CD14-positive monocyte (primary cell): ENCODE measurements around the gene CDC14B. TPM values are rescaled to one million over a fixed set of nuclear protein-coding genes. Genes with fewer than 3 reads are reported as not detected.

Experiments
- DNase-seq, 3 donors: peaks; one replicate each; pipeline ENCODE4 v3.0.0-alpha.2; 2011 to 2022
- H2AFZ ChIP-seq: 2 replicates; pipeline ENCODE4 v1.6.0; 2012; ENCODE audit warnings: mild to moderate bottlenecking, low read depth, low read length, inconsistent platforms; ENCODE audit not compliant: insufficient read depth, poor library complexity, severe bottlenecking
- H3K27ac ChIP-seq, 2 donors: 1 replicate in 1 of 2; 2 replicates in 1 of 2; pipeline ENCODE4 v1.5.1; 2012 to 2013; ENCODE audit warnings: low read length in 2 of 2, control low read depth in 1 of 2, inconsistent platforms in 1 of 2, low read depth in 1 of 2, mild to moderate bottlenecking in 1 of 2
- H3K27me3 ChIP-seq, 2 donors: one replicate each; pipeline versions ENCODE4 v1.6.0 to v1.6.1; 2011 to 2013; ENCODE audit warnings: low read length in 2 of 2; ENCODE audit not compliant: control insufficient read depth in 2 of 2, insufficient read depth in 2 of 2
- H3K36me3 ChIP-seq, 2 donors: replicated peaks in 1 of 2; 1 replicate in 1 of 2; 2 replicates in 1 of 2; pipeline versions ENCODE4 v1.5.1 to v1.6.1; 2012 to 2013; ENCODE audit warnings: low read length in 2 of 2, control low read depth in 1 of 2, inconsistent platforms in 1 of 2, mild to moderate bottlenecking in 1 of 2; ENCODE audit not compliant: insufficient read depth in 2 of 2, control insufficient read depth in 1 of 2
- H3K4me1 ChIP-seq, 2 donors: 1 replicate in 1 of 2; 2 replicates in 1 of 2; pipeline versions ENCODE4 v1.5.1 to v1.6.1; 2012 to 2013; ENCODE audit warnings: low read length in 2 of 2, control low read depth in 1 of 2, inconsistent platforms in 1 of 2, mild to moderate bottlenecking in 1 of 2, moderate library complexity in 1 of 2; ENCODE audit not compliant: insufficient read depth in 2 of 2, control insufficient read depth in 1 of 2
- H3K4me2 ChIP-seq: replicated peaks from 2 replicates; pipeline ENCODE3; 2012; ENCODE audit warnings: low read length, moderate library complexity, mild to moderate bottlenecking; ENCODE audit not compliant: poor library complexity, severe bottlenecking; ENCODE audit errors: extremely low read depth
- H3K4me3 ChIP-seq, 3 experiments: fragments of 200-600 bp in 1 of 3; sonication (generic) in 1 of 3; replicated peaks in 1 of 3; 1 replicate in 2 of 3; 2 replicates in 1 of 3; pipeline ENCODE4 v1.5.1; 2011 to 2013; ENCODE audit warnings: low read length in 3 of 3, mild to moderate bottlenecking in 3 of 3, control low read depth in 2 of 3, low read depth in 2 of 3, inconsistent platforms in 1 of 3, moderate library complexity in 1 of 3
- H3K79me2 ChIP-seq: 2 replicates; pipeline ENCODE4 v1.6.0; 2012; ENCODE audit warnings: mild to moderate bottlenecking, control low read depth, inconsistent platforms, low read length, moderate library complexity; ENCODE audit not compliant: insufficient read depth
- H3K9ac ChIP-seq: 2 replicates; pipeline ENCODE4 v1.6.0; 2017; ENCODE audit warnings: low read length, mild to moderate bottlenecking; ENCODE audit not compliant: insufficient read depth, poor library complexity, severe bottlenecking
- H3K9me3 ChIP-seq, 2 donors: replicated peaks in 1 of 2; 1 replicate in 1 of 2; 2 replicates in 1 of 2; pipeline versions ENCODE4 v1.5.1 to v1.6.1; 2012 to 2013; ENCODE audit warnings: low read length in 2 of 2, control low read depth in 1 of 2; ENCODE audit not compliant: control insufficient read depth in 1 of 2, insufficient read depth in 1 of 2
- H4K20me1 ChIP-seq: 2 replicates; pipeline ENCODE4 v1.6.0; 2012; ENCODE audit warnings: mild to moderate bottlenecking, low read length, control low read depth, moderate library complexity; ENCODE audit not compliant: insufficient read depth
- H3K27ac Mint-ChIP-seq, 7 donors: one replicate each; pipeline ENCODE4 v1.8.0; 2020; ENCODE audit warnings: mild to moderate bottlenecking in 7 of 7, mixed read lengths in 7 of 7, moderate library complexity in 6 of 7, inconsistent platforms in 2 of 7
- H3K27me3 Mint-ChIP-seq, 3 donors: one replicate each; pipeline ENCODE4 v1.8.0; 2021 to 2022; ENCODE audit warnings: low read depth in 3 of 3, mild to moderate bottlenecking in 3 of 3, mixed read lengths in 3 of 3, moderate library complexity in 3 of 3, inconsistent platforms in 1 of 3
- H3K36me3 Mint-ChIP-seq, 2 donors: one replicate each; pipeline ENCODE4 v1.8.0; 2020; ENCODE audit warnings: mixed read lengths in 2 of 2, inconsistent platforms in 1 of 2, mild to moderate bottlenecking in 1 of 2
- H3K4me1 Mint-ChIP-seq: one replicate; pipeline ENCODE4 v1.8.0; 2020; ENCODE audit warnings: mild to moderate bottlenecking, mixed read lengths
- H3K4me3 Mint-ChIP-seq, 2 donors: one replicate each; pipeline ENCODE4 v1.8.0; 2020; ENCODE audit warnings: mild to moderate bottlenecking in 2 of 2, mixed read lengths in 2 of 2, moderate library complexity in 1 of 2
- H3K9me3 Mint-ChIP-seq, 7 donors: one replicate each; pipeline ENCODE4 v1.8.0; 2020 to 2022; ENCODE audit warnings: mixed read lengths in 7 of 7, mild to moderate bottlenecking in 6 of 7, moderate library complexity in 6 of 7, inconsistent platforms in 2 of 7
- CTCF ChIP-seq: fragments of 200-600 bp; IDR thresholded peaks from one replicate; pipeline ENCODE4 v1.8.0; 2022; ENCODE audit warnings: antibody characterized with exemption, mild to moderate bottlenecking
- WGBS: methylation state at CpG from one replicate; pipeline ENCODE4 v1.1.5; 2013; ENCODE audit warnings: missing lambda C conversion rate; ENCODE audit not compliant: insufficient coverage; 5-methylcytosine and 5-hydroxymethylcytosine counted together
- intact Hi-C, 2 donors: fragments of 100-400 bp; cut with micrococcal nuclease; formaldehyde crosslinking; loops; one replicate each; pipeline versions ENCODE4 v1.15.0 to v1.15.1; 2023
- polyA plus RNA-seq, 3 donors: library from polyadenylated mRNA; depleted of rRNA in 1 of 3; unstranded in 2 of 3; stranded (reverse) in 1 of 3; fragments of 300-500 nt in 2 of 3; fragments of >200 nt in 1 of 3; fragmentation: Illumina TruSeq in 2 of 3; gene quantifications; 1 replicate in 2 of 3; 2 replicates in 1 of 3; pipeline ENCODE4 v1.2.3, GENCODE V29; 2012 to 2021

CDC14B gene
- polyA plus RNA-seq, 3 donors, result 0.03 to 0.47 (median 0.44) TPM

- H3K4me2 ChIP-seq, result no peak overlapping the region
- H3K36me3 Mint-ChIP-seq, result no peaks in the 10 kb centered on the region
- no peaks in the 10 kb centered on the region for H3K4me1 ChIP-seq
- H3K4me1 Mint-ChIP-seq, result peaks cover 3% of the 10 kb centered on the region
- no peaks in the 10 kb centered on the region for H3K27me3 ChIP-seq
- WGBS, result 97% methylated on average over 10 of the region's 12 CpGs
- H2AFZ ChIP-seq, result no peak overlapping the region
- no peak for DNase-seq
- no peaks in the 10 kb centered on the region for H3K36me3 ChIP-seq
- H3K27ac ChIP-seq, result no peak overlapping the region
- H3K9ac ChIP-seq, result no peak overlapping the region
- no peaks in the 10 kb centered on the region for H4K20me1 ChIP-seq
- no peak overlapping the region for H3K4me3 ChIP-seq
- no peaks in the 10 kb centered on the region for H3K9me3 ChIP-seq
- peaks cover 0 to 5% (median 0%) of the 10 kb centered on the region in 3 donors for H3K27me3 Mint-ChIP-seq
- no peaks in the 10 kb centered on the region for H3K79me2 ChIP-seq
- no peaks in the 10 kb centered on the region for H3K9me3 Mint-ChIP-seq
- TF ChIP-seq CTCF, result no peak
- intact Hi-C loops, result no loop called here
- H3K27ac Mint-ChIP-seq, result no peak overlapping the region
- H3K4me3 Mint-ChIP-seq, result no peak overlapping the region
Observed at GRCh38 chr9:96489482-96489979, 130.1 kb downstream of the CDC14B start.

GRCh38 chr9:96487949-96488348, 131.7 kb downstream of the CDC14B start:
- no peaks in the 10 kb centered on the region for H3K36me3 Mint-ChIP-seq
- no peaks in the 10 kb centered on the region for H3K9me3 ChIP-seq
- H3K9me3 Mint-ChIP-seq, result no peaks in the 10 kb centered on the region
- H3K27me3 Mint-ChIP-seq, result peaks cover 0 to 2% (median 0%) of the 10 kb centered on the region in 3 donors
- H3K27me3 ChIP-seq, result no peaks in the 10 kb centered on the region
- no peak overlapping the region for H3K27ac ChIP-seq
- DNase-seq, result no peak
- no peaks in the 10 kb centered on the region for H4K20me1 ChIP-seq
- H3K4me1 Mint-ChIP-seq, result peaks cover 8% of the 10 kb centered on the region
- H3K36me3 ChIP-seq, result no peaks in the 10 kb centered on the region
- no peak overlapping the region for H3K27ac Mint-ChIP-seq
- H3K4me3 ChIP-seq, result no peak overlapping the region
- H2AFZ ChIP-seq, result no peak overlapping the region
- 90% methylated on average over 10 of the region's 10 CpGs for WGBS
- H3K4me1 ChIP-seq, result no peaks in the 10 kb centered on the region
- H3K4me2 ChIP-seq, result no peak overlapping the region
- H3K4me3 Mint-ChIP-seq, result no peak overlapping the region
- intact Hi-C loops, result no loop called here
- TF ChIP-seq CTCF, result no peak
- H3K9ac ChIP-seq, result no peak overlapping the region
- no peaks in the 10 kb centered on the region for H3K79me2 ChIP-seq
